ENCODE data around the gene CCDC127. TPM values are rescaled to one million over a fixed set of nuclear protein-coding genes. Genes with fewer than 3 reads are reported as not detected.

The CCDC127 gene
- polyA plus RNA-seq, 3 donors, result 0.68 to 1.5 (median 0.85) TPM

DNA sequence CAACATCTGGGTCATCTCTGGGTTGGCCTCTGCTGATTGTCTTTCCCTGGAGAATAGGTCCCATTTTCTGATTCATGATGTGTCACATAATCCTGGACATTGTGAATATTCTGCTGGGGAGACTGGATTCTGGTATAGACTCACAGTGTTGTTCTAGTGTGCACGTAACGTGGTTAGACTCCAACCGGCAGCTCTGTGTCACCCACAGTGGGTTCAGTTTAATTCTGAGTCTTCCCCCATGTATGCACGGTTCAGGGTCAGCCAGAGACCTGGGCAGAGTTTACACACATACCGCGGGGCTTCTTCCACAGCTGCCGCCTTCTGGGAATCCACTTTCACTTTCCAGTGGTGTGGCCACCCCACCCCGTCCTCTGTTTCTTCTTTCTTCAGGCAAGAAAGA lies 64.7 kb downstream of the CCDC127 start:
- intact Hi-C loops (cut with micrococcal nuclease), result no loop called here
- 85% methylated on average over 7 of the region's 8 CpGs for WGBS (ENCODE audit: insufficient coverage)
- peaks cover 2 to 4% of the 10 kb centered on the region in 2 donors for H3K9me3 ChIP-seq (replicated peaks in 1 of 2; ENCODE audit: control insufficient read depth in 1 of 2, insufficient read depth in 1 of 2, low read length in 2 of 2)
- no peaks in the 10 kb centered on the region for H4K20me1 ChIP-seq (ENCODE audit: insufficient read depth, low read length)
- TF ChIP-seq, protein P1, sequence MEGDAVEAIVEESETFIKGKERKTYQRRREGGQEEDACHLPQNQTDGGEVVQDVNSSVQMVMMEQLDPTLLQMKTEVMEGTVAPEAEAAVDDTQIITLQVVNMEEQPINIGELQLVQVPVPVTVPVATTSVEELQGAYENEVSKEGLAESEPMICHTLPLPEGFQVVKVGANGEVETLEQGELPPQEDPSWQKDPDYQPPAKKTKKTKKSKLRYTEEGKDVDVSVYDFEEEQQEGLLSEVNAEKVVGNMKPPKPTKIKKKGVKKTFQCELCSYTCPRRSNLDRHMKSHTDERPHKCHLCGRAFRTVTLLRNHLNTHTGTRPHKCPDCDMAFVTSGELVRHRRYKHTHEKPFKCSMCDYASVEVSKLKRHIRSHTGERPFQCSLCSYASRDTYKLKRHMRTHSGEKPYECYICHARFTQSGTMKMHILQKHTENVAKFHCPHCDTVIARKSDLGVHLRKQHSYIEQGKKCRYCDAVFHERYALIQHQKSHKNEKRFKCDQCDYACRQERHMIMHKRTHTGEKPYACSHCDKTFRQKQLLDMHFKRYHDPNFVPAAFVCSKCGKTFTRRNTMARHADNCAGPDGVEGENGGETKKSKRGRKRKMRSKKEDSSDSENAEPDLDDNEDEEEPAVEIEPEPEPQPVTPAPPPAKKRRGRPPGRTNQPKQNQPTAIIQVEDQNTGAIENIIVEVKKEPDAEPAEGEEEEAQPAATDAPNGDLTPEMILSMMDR (IDR thresholded peaks at IDR 0.05), result no peak
- no peaks in the 10 kb centered on the region for H3K4me1 ChIP-seq (ENCODE audit: control insufficient read depth in 1 of 2, insufficient read depth in 2 of 2, low read length in 2 of 2)
- H3K79me2 ChIP-seq (ENCODE audit: insufficient read depth, low read length), result no peaks in the 10 kb centered on the region
- no peak overlapping the region for H3K4me2 ChIP-seq (replicated peaks; ENCODE audit: extremely low read depth, low read length, poor library complexity, severe bottlenecking)
- H3K27me3 ChIP-seq (ENCODE audit: control insufficient read depth in 2 of 2, insufficient read depth in 2 of 2, low read length in 2 of 2), result no peaks in the 10 kb centered on the region
- H2AFZ ChIP-seq (ENCODE audit: insufficient read depth, low read depth, low read length, poor library complexity, severe bottlenecking), result no peak overlapping the region
- H3K27ac ChIP-seq (ENCODE audit: low read depth in 1 of 2, low read length in 2 of 2), result no peak overlapping the region
- no peak overlapping the region for H3K9ac ChIP-seq (ENCODE audit: insufficient read depth, low read length, poor library complexity, severe bottlenecking)
- no peak for DNase-seq
- no peaks in the 10 kb centered on the region for H3K36me3 ChIP-seq (replicated peaks in 1 of 2; ENCODE audit: control insufficient read depth in 1 of 2, insufficient read depth in 2 of 2, low read length in 2 of 2)
- H3K27ac Mint-ChIP-seq, result no peak overlapping the region
- no peak overlapping the region for H3K4me3 ChIP-seq (replicated peaks in 1 of 3; ENCODE audit: low read depth in 2 of 3, low read length in 3 of 3)
- H3K27me3 Mint-ChIP-seq (ENCODE audit: low read depth in 3 of 3), result peaks cover 1 to 5% (median 2%) of the 10 kb centered on the region in 3 donors
- no peaks in the 10 kb centered on the region for H3K36me3 Mint-ChIP-seq
- H3K9me3 Mint-ChIP-seq, result peaks cover under 1 to 9% (median 4%) of the 10 kb centered on the region in 7 donors
- no peaks in the 10 kb centered on the region for H3K4me1 Mint-ChIP-seq
- no peak overlapping the region for H3K4me3 Mint-ChIP-seq

- Mint-ChIP-seq H3K27me3 (ENCODE audit: low read depth in 3 of 3) (peaks cover 0 to 5% (median 1%) of the 10 kb centered on the region in 3 donors), H3K4me3 (no peak overlapping the region), H3K36me3 (no peaks in the 10 kb centered on the region), H3K9me3 (peaks cover 9 to 21% (median 14%) of the 10 kb centered on the region in 7 donors), H3K27ac (no peak overlapping the region), H3K4me1 (no peaks in the 10 kb centered on the region)
- Histone ChIP-seq H3K4me3 (replicated peaks in 1 of 3; ENCODE audit: low read depth in 2 of 3, low read length in 3 of 3) (no peak overlapping the region), H3K36me3 (replicated peaks in 1 of 2; ENCODE audit: control insufficient read depth in 1 of 2, insufficient read depth in 2 of 2, low read length in 2 of 2) (no peaks in the 10 kb centered on the region), H3K79me2 (ENCODE audit: insufficient read depth, low read length) (no peaks in the 10 kb centered on the region), H3K27me3 (ENCODE audit: control insufficient read depth in 2 of 2, insufficient read depth in 2 of 2, low read length in 2 of 2) (no peaks in the 10 kb centered on the region), H3K4me1 (ENCODE audit: control insufficient read depth in 1 of 2, insufficient read depth in 2 of 2, low read length in 2 of 2) (no peaks in the 10 kb centered on the region), H3K9ac (ENCODE audit: insufficient read depth, low read length, poor library complexity, severe bottlenecking) (no peak overlapping the region), H3K4me2 (replicated peaks; ENCODE audit: extremely low read depth, low read length, poor library complexity, severe bottlenecking) (no peak overlapping the region), H4K20me1 (ENCODE audit: insufficient read depth, low read length) (no peaks in the 10 kb centered on the region), H3K9me3 (replicated peaks in 1 of 2; ENCODE audit: control insufficient read depth in 1 of 2, insufficient read depth in 1 of 2, low read length in 2 of 2) (peaks cover 8 to 14% of the 10 kb centered on the region in 2 donors), H2AFZ (ENCODE audit: insufficient read depth, low read depth, low read length, poor library complexity, severe bottlenecking) (no peak overlapping the region), H3K27ac (ENCODE audit: low read depth in 1 of 2, low read length in 2 of 2) (no peak overlapping the region)
- 100% methylated on average over 2 of the region's 6 CpGs for WGBS (ENCODE audit: insufficient coverage)
- TF ChIP-seq, protein P1 (IDR thresholded peaks at IDR 0.05), result no peak
- no peak for DNase-seq
- intact Hi-C loops (cut with micrococcal nuclease), result no loop called here
Measured at GRCh38 chr5:152077-152476, 65.9 kb downstream of the CCDC127 start.

Measured in CD14-positive monocyte (primary cell).